ENCODE measurements around the gene TTC34. TPM values are rescaled to one million over a fixed set of nuclear protein-coding genes. Genes with fewer than 3 reads are reported as not detected.

TTC34 gene
- total and polyA plus RNA-seq, 4 donors: 0.55 to 1.3 (median 0.95) TPM; not detected in 1

DNA sequence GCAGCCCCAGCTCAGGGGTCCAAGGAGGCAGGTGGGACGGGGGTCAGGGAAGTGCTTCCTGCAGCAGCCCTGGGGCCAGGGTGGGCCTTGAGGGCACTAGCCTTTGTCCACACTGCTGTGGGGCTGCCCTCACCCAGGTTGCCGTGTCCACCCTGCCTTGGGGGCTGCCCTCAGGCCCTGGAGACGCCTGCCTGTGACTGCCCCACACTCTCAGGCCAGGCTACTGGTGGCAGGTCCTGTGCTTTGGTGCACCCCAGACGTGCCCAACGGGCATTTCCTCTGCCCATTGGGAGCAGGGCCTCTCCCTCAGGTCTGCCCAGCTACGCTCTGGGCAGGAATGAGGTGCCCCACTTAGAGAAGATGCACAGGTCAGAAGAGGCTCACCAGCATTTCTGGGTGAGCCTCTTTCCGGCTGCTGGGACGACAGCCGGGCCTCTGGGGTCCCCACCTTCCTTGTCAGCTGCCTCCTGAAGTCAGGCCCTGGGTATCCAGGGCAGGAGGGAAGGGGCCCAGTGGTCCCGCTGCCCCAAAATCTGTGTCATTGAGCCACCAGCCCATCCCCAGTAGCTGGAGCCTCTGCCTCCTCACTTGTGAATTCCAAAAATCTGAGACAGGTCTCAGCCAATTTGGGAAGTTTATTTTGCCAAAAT lies 166.0 kb downstream of the TTC34 start:
- ATAC-seq (ENCODE audit: low FRiP score): no peak
- Histone ChIP-seq H3K4me1 (ENCODE audit: control insufficient read depth in 1 of 2, insufficient read depth in 2 of 2, low read length in 2 of 2) (no peaks in the 10 kb centered on the region), H3K9me3 (ENCODE audit: control insufficient read depth, low read length) (peaks cover 2% of the 10 kb centered on the region), H3K36me3 (ENCODE audit: control insufficient read depth in 1 of 2, insufficient read depth in 2 of 2, low read length in 1 of 2) (no peaks in the 10 kb centered on the region), H3K4me3 (ENCODE audit: low read length in 2 of 2) (no peak overlapping the region), H3K27me3 (ENCODE audit: control insufficient read depth in 1 of 2, insufficient read depth in 2 of 2, low read length in 1 of 2) (no peaks in the 10 kb centered on the region), H3K27ac (ENCODE audit: low read depth in 1 of 2, low read length in 2 of 2) (no peak overlapping the region)
- intact Hi-C loops (cut with DNase I): no loop called here
- WGBS, 2 donors: 80 to 82% methylated on average over 10 of the region's 10 CpGs
- DNase-seq: no peak

GRCh38 chr1:2633936-2634491 lies 167.5 kb downstream of the TTC34 start:
- Histone ChIP-seq H3K27me3 (ENCODE audit: control insufficient read depth in 1 of 2, insufficient read depth in 2 of 2, low read length in 1 of 2) (no peaks in the 10 kb centered on the region), H3K36me3 (ENCODE audit: control insufficient read depth in 1 of 2, insufficient read depth in 2 of 2, low read length in 1 of 2) (no peaks in the 10 kb centered on the region), H3K4me3 (ENCODE audit: low read length in 2 of 2) (no peak overlapping the region), H3K27ac (ENCODE audit: low read depth in 1 of 2, low read length in 2 of 2) (no peak overlapping the region), H3K4me1 (ENCODE audit: control insufficient read depth in 1 of 2, insufficient read depth in 2 of 2, low read length in 2 of 2) (no peaks in the 10 kb centered on the region), H3K9me3 (ENCODE audit: control insufficient read depth, low read length) (peaks cover 2% of the 10 kb centered on the region)
- peak in 1 of 2 donors; percentile 48 for DNase-seq
- ATAC-seq (ENCODE audit: low FRiP score): no peak
- 42 to 49% methylated on average over 8 of the region's 8 CpGs for WGBS, 2 donors
- intact Hi-C loops (cut with DNase I): no loop called here

DNA sequence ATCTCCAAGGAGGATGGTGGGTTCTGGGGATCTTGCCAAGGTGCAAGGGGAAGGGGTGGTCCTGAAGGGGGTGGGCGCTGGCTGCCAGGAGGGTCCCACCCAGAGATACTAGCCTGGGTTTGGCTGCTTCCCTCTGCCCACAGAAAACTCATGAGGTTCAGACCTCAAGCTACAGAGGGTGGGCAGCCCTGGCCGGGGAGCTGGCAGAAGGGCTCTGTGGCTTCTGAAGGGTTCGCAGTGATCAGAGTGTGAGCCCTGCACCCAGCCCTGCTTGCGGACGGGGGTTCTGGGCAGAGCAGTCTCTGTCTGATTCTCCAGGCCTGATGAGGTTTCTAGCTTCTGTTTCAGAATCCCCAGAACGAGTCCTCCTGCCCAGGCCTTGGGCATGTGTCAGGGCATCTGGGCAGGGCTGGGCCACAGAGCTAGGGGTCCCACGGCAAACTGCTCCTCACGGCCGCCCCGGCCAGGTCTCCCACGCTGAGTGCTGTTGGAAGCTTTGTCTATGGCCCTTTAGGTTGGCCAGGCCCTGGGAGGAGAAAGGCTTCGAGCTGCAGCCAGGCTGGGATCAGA lies 168.0 kb downstream of the TTC34 start:
- H3K27me3 ChIP-seq (ENCODE audit: control insufficient read depth in 1 of 2, insufficient read depth in 2 of 2, low read length in 1 of 2): no peaks in the 10 kb centered on the region
- peaks cover 2% of the 10 kb centered on the region for H3K9me3 ChIP-seq (ENCODE audit: control insufficient read depth, low read length)
- no peak overlapping the region for H3K4me3 ChIP-seq (ENCODE audit: low read length in 2 of 2)
- H3K36me3 ChIP-seq (ENCODE audit: control insufficient read depth in 1 of 2, insufficient read depth in 2 of 2, low read length in 1 of 2): no peaks in the 10 kb centered on the region
- no peaks in the 10 kb centered on the region for H3K4me1 ChIP-seq (ENCODE audit: control insufficient read depth in 1 of 2, insufficient read depth in 2 of 2, low read length in 2 of 2)
- no peak for ATAC-seq (ENCODE audit: low FRiP score)
- intact Hi-C loops (cut with DNase I): no loop called here
- no peak overlapping the region for H3K27ac ChIP-seq (ENCODE audit: low read depth in 1 of 2, low read length in 2 of 2)
- WGBS, 2 donors: 72 to 75% methylated on average over 12 of the region's 12 CpGs
- no peak for DNase-seq

DNA sequence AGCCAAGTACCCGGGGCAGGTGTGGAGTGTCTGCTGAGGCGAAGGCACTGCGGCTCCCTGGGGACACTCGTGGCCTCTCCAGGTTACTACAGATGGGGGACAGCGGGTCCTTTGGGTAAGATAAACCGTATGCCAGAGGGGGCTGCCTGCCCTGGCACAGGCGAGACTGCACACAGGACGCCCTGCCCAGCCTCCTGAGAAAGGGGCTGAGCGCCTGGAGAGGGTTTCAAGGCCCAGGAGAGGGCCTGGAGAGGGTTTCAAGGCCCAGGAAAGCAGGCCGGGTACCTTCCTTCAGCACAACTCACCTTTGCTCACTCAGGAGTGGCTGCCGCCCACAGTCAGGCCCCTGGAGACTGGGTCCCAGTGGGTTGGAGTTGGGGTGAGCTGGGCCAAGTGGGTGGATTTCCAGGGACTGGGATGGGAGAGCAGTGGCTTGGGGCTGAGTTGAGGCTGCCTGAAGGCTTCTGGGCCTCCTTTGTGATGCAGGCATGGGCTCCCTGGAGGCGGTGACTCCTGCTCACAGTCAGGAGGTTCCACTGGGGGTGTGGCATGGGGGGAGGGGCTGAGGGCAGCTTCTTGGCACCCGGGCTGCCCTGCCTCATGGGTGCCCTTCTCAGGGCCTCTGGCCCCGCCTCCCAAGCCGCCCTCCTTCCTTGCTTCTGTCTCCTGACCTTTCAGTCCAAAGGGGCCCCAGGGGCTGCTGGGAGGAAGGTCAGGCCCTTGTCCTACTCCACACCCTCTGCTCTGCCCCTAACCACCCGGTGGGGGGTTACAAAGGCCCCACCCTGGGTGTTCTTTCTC lies 168.7 kb downstream of the TTC34 start, which contains the start of gene MMEL1:
Gene MMEL1 (minus strand): TSS at position 456 of the 801 bp plus-strand sequence. CDS start 3,532 bp downstream, outside the sequence.
- ATAC-seq (ENCODE audit: low FRiP score): no peak
- Histone ChIP-seq H3K27ac (ENCODE audit: low read depth in 1 of 2, low read length in 2 of 2) (no peak within 1 kb of the TSS), H3K9me3 (ENCODE audit: control insufficient read depth, low read length) (peaks cover 2% of the 10 kb centered on the region), H3K4me1 (ENCODE audit: control insufficient read depth in 1 of 2, insufficient read depth in 2 of 2, low read length in 2 of 2) (no peaks in the 10 kb centered on the region), H3K27me3 (ENCODE audit: control insufficient read depth in 1 of 2, insufficient read depth in 2 of 2, low read length in 1 of 2) (no peaks in the 10 kb centered on the region), H3K4me3 (ENCODE audit: low read length in 2 of 2) (no peak within 1 kb of the TSS), H3K36me3 (ENCODE audit: control insufficient read depth in 1 of 2, insufficient read depth in 2 of 2, low read length in 1 of 2) (no peaks in the 10 kb centered on the region)
- intact Hi-C loops (cut with DNase I): no loop called here
- DNase-seq: no peak
- 64 to 68% methylated on average over 15 to 16 of the region's 16 CpGs for WGBS, 2 donors

GRCh38 chr1:2632051-2632430 lies 169.5 kb downstream of the TTC34 start:
- Histone ChIP-seq H3K27me3 (ENCODE audit: control insufficient read depth in 1 of 2, insufficient read depth in 2 of 2, low read length in 1 of 2) (no peaks in the 10 kb centered on the region), H3K4me3 (ENCODE audit: low read length in 2 of 2) (no peak overlapping the region), H3K27ac (ENCODE audit: low read depth in 1 of 2, low read length in 2 of 2) (no peak overlapping the region), H3K4me1 (ENCODE audit: control insufficient read depth in 1 of 2, insufficient read depth in 2 of 2, low read length in 2 of 2) (no peaks in the 10 kb centered on the region), H3K9me3 (ENCODE audit: control insufficient read depth, low read length) (peaks cover 2% of the 10 kb centered on the region), H3K36me3 (ENCODE audit: control insufficient read depth in 1 of 2, insufficient read depth in 2 of 2, low read length in 1 of 2) (no peaks in the 10 kb centered on the region)
- DNase-seq (no peak), ATAC-seq (ENCODE audit: low FRiP score) (no peak)
- 32 to 43% methylated on average over 8 of the region's 8 CpGs for WGBS, 2 donors
- intact Hi-C loops (cut with DNase I): no loop called here

- H3K4me3 ChIP-seq (ENCODE audit: low read length in 2 of 2): no peak overlapping the region
- intact Hi-C loops (cut with DNase I): no loop called here
- H3K4me1 ChIP-seq (ENCODE audit: control insufficient read depth in 1 of 2, insufficient read depth in 2 of 2, low read length in 2 of 2): no peaks in the 10 kb centered on the region
- no peaks in the 10 kb centered on the region for H3K27me3 ChIP-seq (ENCODE audit: control insufficient read depth in 1 of 2, insufficient read depth in 2 of 2, low read length in 1 of 2)
- ATAC-seq (ENCODE audit: low FRiP score) (no peak), DNase-seq (no peak)
- H3K9me3 ChIP-seq (ENCODE audit: control insufficient read depth, low read length): no peaks in the 10 kb centered on the region
- no peaks in the 10 kb centered on the region for H3K36me3 ChIP-seq (ENCODE audit: control insufficient read depth in 1 of 2, insufficient read depth in 2 of 2, low read length in 1 of 2)
- 74 to 77% methylated on average over 23 to 24 of the region's 24 CpGs for WGBS, 2 donors
- H3K27ac ChIP-seq (ENCODE audit: low read depth in 1 of 2, low read length in 2 of 2): no peak overlapping the region
Observed at GRCh38 chr1:2631136-2632050, 170.1 kb downstream of the TTC34 start.

DNA sequence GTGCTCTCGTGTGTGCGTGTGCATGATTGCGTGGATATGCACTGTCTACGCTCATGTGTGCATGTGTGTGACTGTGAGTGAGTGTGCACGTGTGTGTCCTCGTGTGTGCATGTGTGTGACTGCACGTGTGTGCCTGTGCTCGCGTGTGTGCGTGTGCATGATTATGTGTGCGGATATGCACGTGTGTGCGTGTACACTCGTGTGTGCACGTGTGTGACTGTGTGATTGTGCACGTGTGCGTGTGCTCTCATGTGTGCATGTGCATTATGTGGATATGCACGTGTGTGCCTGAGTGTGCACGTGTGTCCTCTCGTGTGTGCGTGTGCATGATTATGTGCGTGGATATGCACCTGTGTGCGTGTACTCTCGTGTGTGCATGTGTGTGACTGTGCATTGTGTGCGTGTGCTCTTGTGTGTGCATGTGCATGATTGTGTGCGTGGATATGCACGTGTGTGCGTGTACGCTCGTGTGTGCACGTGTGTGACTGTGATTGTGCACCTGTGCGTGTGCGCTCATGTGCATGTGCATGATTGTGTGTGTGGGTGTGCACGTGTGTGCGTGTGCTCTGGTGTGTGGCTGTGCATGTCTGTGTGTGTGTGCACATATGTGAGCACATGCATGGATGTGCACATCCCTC lies 170.9 kb downstream of the TTC34 start:
- no peaks in the 10 kb centered on the region for H3K36me3 ChIP-seq (ENCODE audit: control insufficient read depth in 1 of 2, insufficient read depth in 2 of 2, low read length in 1 of 2)
- no peaks in the 10 kb centered on the region for H3K4me1 ChIP-seq (ENCODE audit: control insufficient read depth in 1 of 2, insufficient read depth in 2 of 2, low read length in 2 of 2)
- H3K9me3 ChIP-seq (ENCODE audit: control insufficient read depth, low read length): no peaks in the 10 kb centered on the region
- no peak overlapping the region for H3K27ac ChIP-seq (ENCODE audit: low read depth in 1 of 2, low read length in 2 of 2)
- WGBS, 2 donors: 92% methylated on average over 35 of the region's 35 CpGs
- ATAC-seq (ENCODE audit: low FRiP score) (no peak), DNase-seq (no peak)
- no peaks in the 10 kb centered on the region for H3K27me3 ChIP-seq (ENCODE audit: control insufficient read depth in 1 of 2, insufficient read depth in 2 of 2, low read length in 1 of 2)
- no peak overlapping the region for H3K4me3 ChIP-seq (ENCODE audit: low read length in 2 of 2)
- intact Hi-C loops (cut with DNase I): no loop called here
